HEK293 (cell line): ENCODE measurements around the gene EGFR.

ENCODE experiments used
- CTCF ChIA-PET: fragments of 350-600 bp; formaldehyde crosslinking; extraction: SDS; loops from one replicate; lab custom pipeline; 2021; ENCODE audit warnings: antibody characterized with exemption; lab: Yijun Ruan, JAX
- POLR2A ChIA-PET: fragments of 300-600 bp; formaldehyde crosslinking; extraction: SDS; loops from one replicate; lab custom pipeline; 2020; ENCODE audit warnings: antibody characterized with exemption, inconsistent platforms; lab: Yijun Ruan, JAX
- H3K27ac ChIP-seq: fragments of 200-500 bp; sonication (Bioruptor generic); 2 replicates; pipeline ENCODE4 v1.5.1; 2014; ENCODE audit warnings: low read depth, low read length, control low read depth, inconsistent platforms; ENCODE audit errors: extremely low read depth
- H3K36me3 ChIP-seq, 2 experiments: fragments of 200-500 bp in 1 of 2; sonication (Bioruptor generic) in 1 of 2; 1 replicate in 1 of 2; 2 replicates in 1 of 2; pipeline ENCODE4 v1.5.1; 2014 to 2017; ENCODE audit warnings: inconsistent platforms in 2 of 2, low read length in 2 of 2; ENCODE audit not compliant: control insufficient read depth in 2 of 2, insufficient read depth in 1 of 2
- H3K4me1 ChIP-seq: fragments of 200-500 bp; sonication (Bioruptor generic); 2 replicates; pipeline ENCODE4 v1.5.1; 2014; ENCODE audit warnings: mild to moderate bottlenecking, low read length, inconsistent platforms; ENCODE audit not compliant: control insufficient read depth, insufficient read depth
- H3K4me3 ChIP-seq: 2 replicates; pipeline ENCODE4 v1.5.1; 2011; ENCODE audit warnings: low read depth, mild to moderate bottlenecking, control low read depth, low read length, moderate library complexity
- H3K9me3 ChIP-seq: fragments of 200-500 bp; sonication (Bioruptor generic); 2 replicates; pipeline ENCODE4 v1.5.1; 2014; ENCODE audit warnings: low read depth, low read length, inconsistent platforms; ENCODE audit not compliant: control insufficient read depth, insufficient read depth
- HOXD13 ChIP-seq: sonication (generic); formaldehyde crosslinking; IDR thresholded peaks from 2 replicates; pipeline ENCODE4 v1.8.0; 2022; ENCODE audit warnings: missing genetic modification reagents, borderline replicate concordance
- KLF9 ChIP-seq: fragments of 450-650 bp; formaldehyde crosslinking; IDR thresholded peaks from 2 replicates; pipeline ENCODE4 v1.5.1; 2016; ENCODE audit warnings: missing biosample characterization, missing genetic modification characterization, low read depth
- MEIS1 ChIP-seq: sonication (generic); formaldehyde crosslinking; IDR thresholded peaks from 2 replicates; pipeline ENCODE4 v1.8.1; 2022; ENCODE audit warnings: missing genetic modification reagents, mild to moderate bottlenecking, borderline replicate concordance
- ZFHX2 ChIP-seq: fragments of 450-650 bp; formaldehyde crosslinking; conservative IDR thresholded peaks from 2 replicates; pipeline ENCODE4 v1.5.1; 2016; ENCODE audit warnings: missing biosample characterization, missing genetic modification characterization
- ZFP37 ChIP-seq: fragments of 450-650 bp; formaldehyde crosslinking; IDR thresholded peaks from 2 replicates; pipeline ENCODE4 v1.5.1; 2016; ENCODE audit warnings: missing biosample characterization, missing genetic modification characterization
- ZNF121 ChIP-seq: fragments of 450-650 bp; formaldehyde crosslinking; IDR thresholded peaks from 2 replicates; pipeline ENCODE4 v1.5.1; 2016; ENCODE audit warnings: missing biosample characterization, missing genetic modification characterization
- ZNF138 ChIP-seq: fragments of 450-650 bp; formaldehyde crosslinking; IDR thresholded peaks from 2 replicates; pipeline ENCODE4 v1.5.1; 2016; ENCODE audit warnings: missing biosample characterization, missing genetic modification characterization, borderline replicate concordance
- ZNF175 ChIP-seq: fragments of 450-650 bp; formaldehyde crosslinking; IDR thresholded peaks from 2 replicates; pipeline ENCODE4 v1.5.1; 2016; ENCODE audit warnings: missing biosample characterization, missing genetic modification characterization
- ZNF221 ChIP-seq: fragments of 450-650 bp; formaldehyde crosslinking; IDR thresholded peaks from 2 replicates; pipeline ENCODE4 v1.5.1; 2017; ENCODE audit warnings: missing biosample characterization, missing genetic modification characterization, borderline replicate concordance
- ZNF354C ChIP-seq: fragments of 450-650 bp; formaldehyde crosslinking; IDR thresholded peaks from 2 replicates; pipeline ENCODE4 v1.5.1; 2016; ENCODE audit warnings: missing biosample characterization, missing genetic modification characterization, low read depth, borderline replicate concordance
- ZNF561 ChIP-seq: fragments of 450-650 bp; IDR thresholded peaks from 2 replicates; pipeline ENCODE4 v1.5.1; 2018; ENCODE audit warnings: missing biosample characterization, missing genetic modification characterization, borderline replicate concordance
- ZNF623 ChIP-seq: fragments of 450-650 bp; formaldehyde crosslinking; IDR thresholded peaks from 2 replicates; pipeline ENCODE4 v1.5.1; 2016; ENCODE audit warnings: missing biosample characterization, missing genetic modification characterization
- ZNF629 ChIP-seq: fragments of 450-650 bp; formaldehyde crosslinking; IDR thresholded peaks from 2 replicates; pipeline ENCODE4 v1.5.1; 2017; ENCODE audit warnings: missing biosample characterization, missing genetic modification characterization
- ZNF660 ChIP-seq: fragments of 450-650 bp; IDR thresholded peaks from 2 replicates; pipeline ENCODE4 v1.5.1; 2018; ENCODE audit warnings: missing biosample characterization, mild to moderate bottlenecking, missing genetic modification characterization
- ZNF776 ChIP-seq: fragments of 450-650 bp; formaldehyde crosslinking; IDR thresholded peaks from 2 replicates; pipeline ENCODE4 v1.5.0; 2017; ENCODE audit warnings: missing biosample characterization, missing genetic modification characterization, borderline replicate concordance
- ZNF792 ChIP-seq: fragments of 450-650 bp; formaldehyde crosslinking; IDR thresholded peaks from 2 replicates; pipeline ENCODE4 v1.5.1; 2016; ENCODE audit warnings: missing biosample characterization, missing genetic modification characterization
- ZSCAN23 ChIP-seq: fragments of 450-650 bp; formaldehyde crosslinking; IDR thresholded peaks from 2 replicates; pipeline ENCODE4 v1.5.1; 2016; ENCODE audit warnings: missing biosample characterization, missing genetic modification characterization
- TF ChIP-seq, protein P1 (sequence below): fragments of 450-650 bp; formaldehyde crosslinking; IDR thresholded peaks from 2 replicates; pipeline ENCODE4 v1.5.1; 2016; ENCODE audit warnings: missing biosample characterization, missing genetic modification characterization
- TF ChIP-seq, protein P2 (sequence below): fragments of 450-650 bp; formaldehyde crosslinking; IDR thresholded peaks from 2 replicates; pipeline ENCODE4 v1.5.1; 2016; ENCODE audit warnings: missing biosample characterization, missing genetic modification characterization, borderline replicate concordance
- TF ChIP-seq, protein P3 (sequence below): fragments of 450-650 bp; formaldehyde crosslinking; IDR thresholded peaks from 2 replicates; pipeline ENCODE4 v1.5.1; 2016; ENCODE audit warnings: missing biosample characterization, missing genetic modification characterization
- TF ChIP-seq, protein P4 (sequence below): fragments of 450-650 bp; formaldehyde crosslinking; IDR thresholded peaks from 2 replicates; pipeline ENCODE4 v1.5.1; 2016; ENCODE audit warnings: missing biosample characterization, missing genetic modification characterization

Gene EGFR

DNA sequence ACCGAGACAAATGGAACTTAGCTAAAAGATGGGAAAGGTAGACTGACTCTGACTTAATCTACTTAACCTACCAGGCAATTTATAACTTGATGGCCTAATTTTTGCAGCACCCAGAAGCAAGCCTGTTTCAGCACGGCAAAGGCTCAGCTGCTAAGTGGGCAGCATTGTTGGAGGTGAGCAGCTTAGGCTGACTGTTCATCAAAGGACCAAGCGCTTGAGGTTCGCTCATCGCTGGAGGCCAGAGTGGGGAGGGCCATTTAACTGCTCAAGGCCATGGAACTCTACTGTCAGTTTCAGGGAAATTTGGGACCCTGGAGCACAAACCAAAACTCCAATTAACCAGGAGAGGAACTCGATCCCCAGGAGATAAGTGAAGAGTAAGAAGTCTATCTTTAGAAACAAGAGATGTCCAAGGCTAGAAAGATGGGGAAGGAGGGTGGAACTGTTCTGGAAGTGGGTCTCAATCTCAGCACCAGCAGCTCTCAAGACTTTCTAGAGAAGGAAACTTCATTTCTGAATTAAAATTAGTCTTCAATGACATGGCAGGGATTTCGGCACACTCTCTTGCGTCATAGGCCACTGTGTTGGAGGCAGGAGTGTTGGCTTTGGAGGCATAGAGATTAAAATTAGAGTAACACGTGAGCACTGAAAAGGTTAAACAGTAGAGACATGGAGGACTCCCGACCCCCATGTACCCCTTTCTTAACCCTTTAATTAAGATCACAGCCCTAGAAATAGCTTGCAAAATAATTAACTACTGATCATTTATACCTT lies 43.1 kb downstream of the EGFR start:
- Histone ChIP-seq H3K36me3 (no peaks in the 10 kb centered on the region), H3K9me3 (no peaks in the 10 kb centered on the region), H3K27ac (no peak overlapping the region), H3K4me3 (no peak overlapping the region), H3K4me1 (peaks cover 10% of the 10 kb centered on the region; the same call in 1 of the 2 replicates)
- ChIA-PET POLR2A (no interaction called here), CTCF (interaction anchor here (0.6 to 0.7 kb wide), 2 partner anchors 72 to 224 kb away, joined by 3 read pairs; no protein-coding TSS in a partner anchor)
- TF ChIP-seq, protein P1, sequence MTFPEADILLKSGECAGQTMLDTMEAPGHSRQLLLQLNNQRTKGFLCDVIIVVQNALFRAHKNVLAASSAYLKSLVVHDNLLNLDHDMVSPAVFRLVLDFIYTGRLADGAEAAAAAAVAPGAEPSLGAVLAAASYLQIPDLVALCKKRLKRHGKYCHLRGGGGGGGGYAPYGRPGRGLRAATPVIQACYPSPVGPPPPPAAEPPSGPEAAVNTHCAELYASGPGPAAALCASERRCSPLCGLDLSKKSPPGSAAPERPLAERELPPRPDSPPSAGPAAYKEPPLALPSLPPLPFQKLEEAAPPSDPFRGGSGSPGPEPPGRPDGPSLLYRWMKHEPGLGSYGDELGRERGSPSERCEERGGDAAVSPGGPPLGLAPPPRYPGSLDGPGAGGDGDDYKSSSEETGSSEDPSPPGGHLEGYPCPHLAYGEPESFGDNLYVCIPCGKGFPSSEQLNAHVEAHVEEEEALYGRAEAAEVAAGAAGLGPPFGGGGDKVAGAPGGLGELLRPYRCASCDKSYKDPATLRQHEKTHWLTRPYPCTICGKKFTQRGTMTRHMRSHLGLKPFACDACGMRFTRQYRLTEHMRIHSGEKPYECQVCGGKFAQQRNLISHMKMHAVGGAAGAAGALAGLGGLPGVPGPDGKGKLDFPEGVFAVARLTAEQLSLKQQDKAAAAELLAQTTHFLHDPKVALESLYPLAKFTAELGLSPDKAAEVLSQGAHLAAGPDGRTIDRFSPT (tag by site-specific recombination), result no peak
- no peak for TF ChIP-seq ZNF776 (tag by site-specific recombination)
- no peak for TF ChIP-seq MEIS1
- TF ChIP-seq ZNF623 (tag by site-specific recombination), result no peak
- no peak for TF ChIP-seq ZNF561 (tag by site-specific recombination)
- TF ChIP-seq ZNF175 (tag by site-specific recombination), result no peak
- TF ChIP-seq HOXD13 (CRISPR knock-in tag), result no peak
- no peak for TF ChIP-seq ZNF138 (tag by site-specific recombination)
- TF ChIP-seq, protein P2, sequence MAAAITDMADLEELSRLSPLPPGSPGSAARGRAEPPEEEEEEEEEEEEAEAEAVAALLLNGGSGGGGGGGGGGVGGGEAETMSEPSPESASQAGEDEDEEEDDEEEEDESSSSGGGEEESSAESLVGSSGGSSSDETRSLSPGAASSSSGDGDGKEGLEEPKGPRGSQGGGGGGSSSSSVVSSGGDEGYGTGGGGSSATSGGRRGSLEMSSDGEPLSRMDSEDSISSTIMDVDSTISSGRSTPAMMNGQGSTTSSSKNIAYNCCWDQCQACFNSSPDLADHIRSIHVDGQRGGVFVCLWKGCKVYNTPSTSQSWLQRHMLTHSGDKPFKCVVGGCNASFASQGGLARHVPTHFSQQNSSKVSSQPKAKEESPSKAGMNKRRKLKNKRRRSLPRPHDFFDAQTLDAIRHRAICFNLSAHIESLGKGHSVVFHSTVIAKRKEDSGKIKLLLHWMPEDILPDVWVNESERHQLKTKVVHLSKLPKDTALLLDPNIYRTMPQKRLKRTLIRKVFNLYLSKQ, result no peak
- TF ChIP-seq ZFHX2, result no peak

DNA sequence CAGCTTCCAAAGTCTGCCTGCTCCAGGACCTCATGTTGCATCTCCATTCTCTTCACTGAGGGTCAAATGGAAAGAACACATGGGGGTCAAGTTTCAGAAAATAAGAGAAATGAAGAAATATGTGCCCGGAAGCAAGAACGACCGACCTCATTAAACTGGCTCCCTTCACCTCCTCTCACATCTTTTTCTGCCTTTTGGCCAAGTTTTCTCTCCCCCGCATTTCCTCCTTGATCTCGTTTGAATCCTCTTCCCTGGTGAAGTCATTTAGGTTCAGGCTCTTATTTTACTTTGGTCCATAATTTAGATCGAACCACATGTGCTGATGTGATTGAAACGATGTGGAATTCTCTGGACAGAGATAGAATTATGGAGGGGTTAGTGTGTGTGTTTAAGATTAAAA lies 44.2 kb downstream of the EGFR start:
- H3K27ac ChIP-seq, result no peak overlapping the region
- H3K4me3 ChIP-seq, result no peak overlapping the region
- ChIA-PET POLR2A (no interaction called here), CTCF (no interaction called here)
- H3K36me3 ChIP-seq, result no peaks in the 10 kb centered on the region
- no peaks in the 10 kb centered on the region for H3K9me3 ChIP-seq
- peaks cover 10% of the 10 kb centered on the region; the same call in 1 of the 2 replicates for H3K4me1 ChIP-seq
- TF ChIP-seq ZFP37 (tag by site-specific recombination) (no peak), ZNF354C (tag by site-specific recombination) (no peak), ZNF660 (no peak), ZNF792 (tag by site-specific recombination) (no peak), ZNF121 (tag by site-specific recombination) (no peak), ZNF629 (tag by site-specific recombination) (no peak), ZSCAN23 (tag by site-specific recombination) (no peak), ZNF221 (tag by site-specific recombination) (no peak), KLF9 (no peak)
- TF ChIP-seq, protein P3, sequence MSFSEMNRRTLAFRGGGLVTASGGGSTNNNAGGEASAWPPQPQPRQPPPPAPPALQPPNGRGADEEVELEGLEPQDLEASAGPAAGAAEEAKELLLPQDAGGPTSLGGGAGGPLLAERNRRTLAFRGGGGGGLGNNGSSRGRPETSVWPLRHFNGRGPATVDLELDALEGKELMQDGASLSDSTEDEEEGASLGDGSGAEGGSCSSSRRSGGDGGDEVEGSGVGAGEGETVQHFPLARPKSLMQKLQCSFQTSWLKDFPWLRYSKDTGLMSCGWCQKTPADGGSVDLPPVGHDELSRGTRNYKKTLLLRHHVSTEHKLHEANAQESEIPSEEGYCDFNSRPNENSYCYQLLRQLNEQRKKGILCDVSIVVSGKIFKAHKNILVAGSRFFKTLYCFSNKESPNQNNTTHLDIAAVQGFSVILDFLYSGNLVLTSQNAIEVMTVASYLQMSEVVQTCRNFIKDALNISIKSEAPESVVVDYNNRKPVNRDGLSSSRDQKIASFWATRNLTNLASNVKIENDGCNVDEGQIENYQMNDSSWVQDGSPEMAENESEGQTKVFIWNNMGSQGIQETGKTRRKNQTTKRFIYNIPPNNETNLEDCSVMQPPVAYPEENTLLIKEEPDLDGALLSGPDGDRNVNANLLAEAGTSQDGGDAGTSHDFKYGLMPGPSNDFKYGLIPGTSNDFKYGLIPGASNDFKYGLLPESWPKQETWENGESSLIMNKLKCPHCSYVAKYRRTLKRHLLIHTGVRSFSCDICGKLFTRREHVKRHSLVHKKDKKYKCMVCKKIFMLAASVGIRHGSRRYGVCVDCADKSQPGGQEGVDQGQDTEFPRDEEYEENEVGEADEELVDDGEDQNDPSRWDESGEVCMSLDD (tag by site-specific recombination), result no peak
- TF ChIP-seq, protein P4, sequence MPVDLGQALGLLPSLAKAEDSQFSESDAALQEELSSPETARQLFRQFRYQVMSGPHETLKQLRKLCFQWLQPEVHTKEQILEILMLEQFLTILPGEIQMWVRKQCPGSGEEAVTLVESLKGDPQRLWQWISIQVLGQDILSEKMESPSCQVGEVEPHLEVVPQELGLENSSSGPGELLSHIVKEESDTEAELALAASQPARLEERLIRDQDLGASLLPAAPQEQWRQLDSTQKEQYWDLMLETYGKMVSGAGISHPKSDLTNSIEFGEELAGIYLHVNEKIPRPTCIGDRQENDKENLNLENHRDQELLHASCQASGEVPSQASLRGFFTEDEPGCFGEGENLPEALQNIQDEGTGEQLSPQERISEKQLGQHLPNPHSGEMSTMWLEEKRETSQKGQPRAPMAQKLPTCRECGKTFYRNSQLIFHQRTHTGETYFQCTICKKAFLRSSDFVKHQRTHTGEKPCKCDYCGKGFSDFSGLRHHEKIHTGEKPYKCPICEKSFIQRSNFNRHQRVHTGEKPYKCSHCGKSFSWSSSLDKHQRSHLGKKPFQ (tag by site-specific recombination), result no peak
